ENCODE results near the gene SCAANT1. TPM values are rescaled to one million over a fixed set of nuclear protein-coding genes. Genes with fewer than 3 reads are reported as not detected.

The SCAANT1 gene
- total RNA-seq, 3 donors from 2014 or later (not counting 1 experiment from before 2014, with no cell fraction given), result 3.6 to 8.0 TPM; not detected in 1

DNA sequence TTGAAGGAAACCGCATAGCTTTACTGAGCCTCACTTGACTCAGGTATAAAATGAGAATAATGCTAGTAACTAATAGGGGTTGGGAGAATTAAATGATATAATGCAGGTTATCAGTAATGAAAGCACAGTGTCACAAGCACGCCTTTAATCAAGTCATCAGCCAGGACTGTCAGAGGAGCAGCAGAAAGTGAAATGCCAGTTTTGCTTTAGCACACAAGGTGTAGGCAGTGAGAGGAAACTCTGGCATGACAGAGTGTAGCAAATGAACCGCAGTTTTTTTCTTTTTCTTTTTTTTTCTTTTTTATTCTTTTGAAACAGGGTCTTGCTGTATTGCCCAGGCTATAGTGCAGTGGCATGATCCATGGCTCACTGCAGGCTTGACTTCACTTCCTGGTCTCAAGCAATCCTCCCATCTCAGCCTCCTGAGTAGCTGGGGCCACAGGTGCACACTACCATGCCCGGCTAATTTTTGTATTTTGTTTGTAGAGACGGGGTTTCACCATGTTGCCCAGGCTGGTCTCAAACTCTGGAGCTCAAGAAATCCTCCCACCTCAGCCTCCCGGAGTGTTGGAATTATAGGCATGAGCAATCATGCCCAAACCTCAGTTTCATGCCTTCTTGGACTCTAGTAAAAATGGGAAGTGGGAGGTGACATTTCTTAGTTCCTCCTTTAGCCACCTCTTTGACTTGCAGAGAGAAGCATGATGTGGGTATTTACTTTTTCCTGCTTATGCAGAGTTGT is 9.7 kb upstream of the SCAANT1 start:
- DNase-seq (no peak), ATAC-seq (peak in 1 of 3 donors; percentile 41)
- intact Hi-C loops (cut with micrococcal nuclease), result no loop called here
- Histone ChIP-seq H3K4me3 (ENCODE audit: low read length) (no peak overlapping the region), H3K27ac (ENCODE audit: low read length) (no peak overlapping the region), H3K9me3 (ENCODE audit: control insufficient read depth, insufficient read depth, low read length) (no peaks in the 10 kb centered on the region), H3K36me3 (ENCODE audit: control insufficient read depth, insufficient read depth, low read length) (peaks cover 30% of the 10 kb centered on the region), H3K27me3 (ENCODE audit: control insufficient read depth, insufficient read depth, low read length) (no peaks in the 10 kb centered on the region), H3K4me1 (ENCODE audit: control insufficient read depth, insufficient read depth, low read length) (no peaks in the 10 kb centered on the region)
- TF ChIP-seq, protein P1, sequence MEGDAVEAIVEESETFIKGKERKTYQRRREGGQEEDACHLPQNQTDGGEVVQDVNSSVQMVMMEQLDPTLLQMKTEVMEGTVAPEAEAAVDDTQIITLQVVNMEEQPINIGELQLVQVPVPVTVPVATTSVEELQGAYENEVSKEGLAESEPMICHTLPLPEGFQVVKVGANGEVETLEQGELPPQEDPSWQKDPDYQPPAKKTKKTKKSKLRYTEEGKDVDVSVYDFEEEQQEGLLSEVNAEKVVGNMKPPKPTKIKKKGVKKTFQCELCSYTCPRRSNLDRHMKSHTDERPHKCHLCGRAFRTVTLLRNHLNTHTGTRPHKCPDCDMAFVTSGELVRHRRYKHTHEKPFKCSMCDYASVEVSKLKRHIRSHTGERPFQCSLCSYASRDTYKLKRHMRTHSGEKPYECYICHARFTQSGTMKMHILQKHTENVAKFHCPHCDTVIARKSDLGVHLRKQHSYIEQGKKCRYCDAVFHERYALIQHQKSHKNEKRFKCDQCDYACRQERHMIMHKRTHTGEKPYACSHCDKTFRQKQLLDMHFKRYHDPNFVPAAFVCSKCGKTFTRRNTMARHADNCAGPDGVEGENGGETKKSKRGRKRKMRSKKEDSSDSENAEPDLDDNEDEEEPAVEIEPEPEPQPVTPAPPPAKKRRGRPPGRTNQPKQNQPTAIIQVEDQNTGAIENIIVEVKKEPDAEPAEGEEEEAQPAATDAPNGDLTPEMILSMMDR (IDR thresholded peaks at IDR 0.05), result no peak
- no peaks in the 10 kb centered on the region for H3K36me3 Mint-ChIP-seq
- H3K4me1 Mint-ChIP-seq, result peaks cover 54 to 64% of the 10 kb centered on the region in 2 donors
- peak overlapping the region in 1 of 2 donors; percentile 69 for H3K27ac Mint-ChIP-seq
- 85% methylated on average over 5 of the region's 6 CpGs for WGBS (ENCODE audit: insufficient coverage)
- H3K27me3 Mint-ChIP-seq (ENCODE audit: low read depth in 2 of 2), result no peaks in the 10 kb centered on the region
- H3K9me3 Mint-ChIP-seq, result no peaks in the 10 kb centered on the region
- no peak overlapping the region for H3K4me3 Mint-ChIP-seq

DNA sequence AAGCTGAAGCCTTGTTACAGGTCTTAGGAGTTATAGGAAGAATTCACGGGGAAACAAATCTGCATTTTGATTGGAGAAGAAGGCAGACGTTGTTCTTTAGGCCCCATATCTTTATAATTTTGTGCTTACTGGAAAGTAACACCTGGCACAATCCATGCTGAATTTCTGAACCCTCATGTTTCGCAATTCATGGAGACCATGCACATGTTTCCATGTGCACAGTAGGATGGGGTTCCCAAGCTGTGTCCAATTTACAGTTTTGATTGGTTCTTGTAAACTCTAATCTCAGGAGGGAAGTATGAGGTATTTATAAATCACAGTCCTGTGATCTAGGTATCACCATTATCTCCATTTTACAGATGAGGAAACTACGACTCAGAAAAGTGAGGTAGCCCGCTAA is 7.8 kb upstream of the SCAANT1 start:
- H3K4me1 ChIP-seq (ENCODE audit: control insufficient read depth, insufficient read depth, low read length), result no peaks in the 10 kb centered on the region
- Mint-ChIP-seq H3K9me3 (no peaks in the 10 kb centered on the region), H3K4me1 (peaks cover 49 to 50% of the 10 kb centered on the region in 2 donors), H3K4me3 (no peak overlapping the region), H3K27ac (peak overlapping the region in 1 of 2 donors; percentile 29), H3K36me3 (no peaks in the 10 kb centered on the region), H3K27me3 (ENCODE audit: low read depth in 2 of 2) (no peaks in the 10 kb centered on the region)
- TF ChIP-seq, protein P1 (IDR thresholded peaks at IDR 0.05), result no peak
- intact Hi-C loops (cut with micrococcal nuclease), result no loop called here
- H3K27ac ChIP-seq (ENCODE audit: low read length), result no peak overlapping the region
- 94% methylated on average over 5 of the region's 5 CpGs for WGBS (ENCODE audit: insufficient coverage)
- ATAC-seq (no peak), DNase-seq (no peak)
- H3K27me3 ChIP-seq (ENCODE audit: control insufficient read depth, insufficient read depth, low read length), result no peaks in the 10 kb centered on the region
- H3K9me3 ChIP-seq (ENCODE audit: control insufficient read depth, insufficient read depth, low read length), result no peaks in the 10 kb centered on the region
- H3K4me3 ChIP-seq (ENCODE audit: low read length), result no peak overlapping the region
- peaks cover 31% of the 10 kb centered on the region for H3K36me3 ChIP-seq (ENCODE audit: control insufficient read depth, insufficient read depth, low read length)

DNA sequence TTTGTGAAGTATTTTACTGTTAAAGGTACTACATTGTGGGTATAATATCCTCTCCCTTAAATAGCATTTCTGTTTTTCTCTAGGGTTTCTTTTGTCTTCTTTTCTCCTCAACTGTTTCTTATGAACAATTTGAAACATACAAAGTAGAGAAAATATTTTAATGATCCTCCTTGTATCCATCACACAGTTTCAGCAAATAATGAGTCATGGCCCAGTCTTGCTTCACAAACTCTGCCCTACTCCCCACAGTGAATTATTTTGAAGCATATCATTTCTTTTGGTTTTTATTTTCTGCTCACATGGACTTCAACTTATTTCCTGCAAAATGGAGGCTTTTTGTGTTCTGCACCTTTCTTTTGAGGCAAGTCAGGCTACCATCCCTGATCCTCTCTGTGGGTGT is 6.1 kb upstream of the SCAANT1 start:
- DNase-seq (no peak), ATAC-seq (no peak)
- TF ChIP-seq, protein P1 (IDR thresholded peaks at IDR 0.05), result no peak
- Histone ChIP-seq H3K27me3 (ENCODE audit: control insufficient read depth, insufficient read depth, low read length) (no peaks in the 10 kb centered on the region), H3K4me1 (ENCODE audit: control insufficient read depth, insufficient read depth, low read length) (peaks cover 3% of the 10 kb centered on the region), H3K4me3 (ENCODE audit: low read length) (no peak overlapping the region), H3K36me3 (ENCODE audit: control insufficient read depth, insufficient read depth, low read length) (peaks cover 31% of the 10 kb centered on the region), H3K27ac (ENCODE audit: low read length) (no peak overlapping the region), H3K9me3 (ENCODE audit: control insufficient read depth, insufficient read depth, low read length) (no peaks in the 10 kb centered on the region)
- Mint-ChIP-seq H3K27me3 (ENCODE audit: low read depth in 2 of 2) (no peaks in the 10 kb centered on the region), H3K9me3 (no peaks in the 10 kb centered on the region), H3K27ac (peak overlapping the region; percentile 11 to 64), H3K4me1 (peaks cover 49 to 50% of the 10 kb centered on the region in 2 donors), H3K4me3 (no peak overlapping the region), H3K36me3 (no peaks in the 10 kb centered on the region)
- intact Hi-C loops (cut with micrococcal nuclease), result no loop called here

DNA sequence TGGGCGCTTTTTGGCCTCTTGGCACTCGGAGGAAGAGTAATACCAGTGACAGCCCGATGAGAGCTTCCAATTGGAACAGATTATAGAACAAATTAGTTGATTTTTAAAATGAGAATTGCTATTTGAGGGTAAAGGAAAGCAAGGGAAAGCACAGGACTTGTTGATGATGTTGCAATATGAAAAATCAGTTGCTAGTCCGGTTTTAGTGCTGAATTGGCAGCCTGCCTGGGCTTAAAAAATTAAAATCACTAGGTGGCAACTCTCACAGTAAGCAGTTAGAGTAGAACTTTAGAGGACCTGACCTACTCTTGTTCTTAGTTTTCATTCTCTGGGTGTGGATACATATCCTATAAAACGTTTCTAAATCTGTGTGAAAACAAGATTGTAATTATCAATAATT is 2.1 kb upstream of the SCAANT1 start:
- ATAC-seq, result no peak
- Mint-ChIP-seq H3K4me1 (peaks cover 56 to 66% of the 10 kb centered on the region in 2 donors), H3K27ac (peak overlapping the region; percentile 90 to 96), H3K4me3 (peak overlapping the region; percentile 89), H3K27me3 (ENCODE audit: low read depth in 2 of 2) (no peaks in the 10 kb centered on the region), H3K36me3 (no peaks in the 10 kb centered on the region), H3K9me3 (no peaks in the 10 kb centered on the region)
- no peak overlapping the region for H3K4me3 ChIP-seq (ENCODE audit: low read length)
- intact Hi-C loops (cut with micrococcal nuclease), result loop anchor here (5.0 kb wide), 2 partner anchors 53 to 108 kb away; partner anchors contain the start of gene PSMD6
- DNase-seq, result no peak
- 76% methylated on average over 5 of the region's 5 CpGs for WGBS (ENCODE audit: insufficient coverage)
- no peak overlapping the region for H3K27ac ChIP-seq (ENCODE audit: low read length)
- TF ChIP-seq, protein P1 (IDR thresholded peaks at IDR 0.05), result no peak
- peaks cover 19% of the 10 kb centered on the region for H3K36me3 ChIP-seq (ENCODE audit: control insufficient read depth, insufficient read depth, low read length)
- peaks cover 15% of the 10 kb centered on the region for H3K4me1 ChIP-seq (ENCODE audit: control insufficient read depth, insufficient read depth, low read length)
- no peaks in the 10 kb centered on the region for H3K9me3 ChIP-seq (ENCODE audit: control insufficient read depth, insufficient read depth, low read length)
- H3K27me3 ChIP-seq (ENCODE audit: control insufficient read depth, insufficient read depth, low read length), result no peaks in the 10 kb centered on the region
